CD4-positive, alpha-beta T cell treated with Interferon gamma for 1 hour (primary cell): Measurements from ENCODE around the gene PRAMEF12.
"Not testable (repeated sequence)": the region's sequence is repeated elsewhere in the genome, so short reads cannot be mapped to it uniquely, and the experiment has no call there.

ENCODE experiments used
- DNase-seq: peaks from one replicate; pipeline ENCODE4 v3.0.0-alpha.2; 2020

PRAMEF12 gene

GRCh38 chr1:12773438-12773837 is at the start of gene PRAMEF12:
Gene PRAMEF12, plus strand, starts transcription at chr1:12773738. Its CDS starts 1,130 bp downstream, at chr1:12774868.
- DNase-seq: no peak

DNA sequence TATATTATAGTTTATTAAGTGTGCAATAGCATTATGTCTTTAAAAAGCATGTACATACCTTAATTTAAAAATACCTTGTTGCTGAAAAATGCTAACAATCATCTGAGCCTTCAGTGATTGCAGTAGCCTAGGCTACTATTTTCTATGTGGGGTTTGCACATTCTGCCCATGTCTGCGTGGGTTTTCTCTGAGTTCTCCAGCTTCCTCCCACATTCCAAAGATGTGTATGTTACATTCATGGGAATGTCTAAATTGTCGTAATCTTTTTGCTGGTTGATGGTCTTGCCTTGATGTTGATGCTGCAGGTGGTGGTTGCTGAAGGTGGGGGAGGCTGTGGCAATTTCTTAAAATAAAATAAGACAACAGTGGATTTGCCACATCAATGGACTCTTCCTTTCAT is 45.1 kb upstream of the PRAMEF12 start:
- DNase-seq: no peak

GRCh38 chr1:12730156-12730555 is 43.4 kb upstream of the PRAMEF12 start:
- DNase-seq: no peak

DNA sequence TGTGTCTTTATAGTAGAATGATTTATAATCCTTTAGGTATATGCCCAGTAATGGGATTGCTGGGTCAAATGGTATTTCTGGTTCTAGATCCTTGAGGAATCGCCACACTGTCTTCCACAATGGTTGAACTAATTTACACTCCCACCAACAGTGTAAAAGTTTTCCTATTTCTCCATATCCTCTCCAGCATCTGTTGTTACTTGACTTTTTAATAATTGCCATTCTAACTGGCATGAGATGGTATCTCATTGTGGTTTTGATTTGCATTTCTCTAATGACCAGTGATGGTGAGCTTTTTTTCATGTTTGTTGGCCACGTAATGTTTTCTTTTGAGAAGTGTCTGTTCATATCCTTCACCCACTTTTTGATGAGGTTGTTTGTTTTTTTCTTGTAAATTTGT is 42.5 kb upstream of the PRAMEF12 start:
- DNase-seq: not testable (repeated sequence)

DNA sequence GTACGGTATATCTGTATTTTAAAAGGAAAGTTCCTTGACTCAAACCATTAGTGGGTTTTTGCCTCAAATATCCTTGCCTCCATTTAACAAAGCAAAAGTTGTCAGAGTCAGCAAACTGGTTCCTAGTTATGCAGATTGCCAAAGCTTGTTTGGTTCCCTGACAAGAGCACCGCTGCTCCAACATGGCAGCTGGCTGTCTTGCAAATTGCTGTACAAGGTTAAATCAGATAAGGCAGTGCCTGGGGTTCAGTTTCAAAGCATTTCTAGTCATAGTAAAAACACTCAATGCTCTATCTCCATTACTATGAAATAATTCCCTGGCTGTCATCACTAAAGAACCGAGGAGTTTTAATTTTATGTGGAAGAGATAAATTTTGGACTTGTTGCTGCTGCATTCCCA is 38.9 kb upstream of the PRAMEF12 start:
- no peak for DNase-seq

DNA sequence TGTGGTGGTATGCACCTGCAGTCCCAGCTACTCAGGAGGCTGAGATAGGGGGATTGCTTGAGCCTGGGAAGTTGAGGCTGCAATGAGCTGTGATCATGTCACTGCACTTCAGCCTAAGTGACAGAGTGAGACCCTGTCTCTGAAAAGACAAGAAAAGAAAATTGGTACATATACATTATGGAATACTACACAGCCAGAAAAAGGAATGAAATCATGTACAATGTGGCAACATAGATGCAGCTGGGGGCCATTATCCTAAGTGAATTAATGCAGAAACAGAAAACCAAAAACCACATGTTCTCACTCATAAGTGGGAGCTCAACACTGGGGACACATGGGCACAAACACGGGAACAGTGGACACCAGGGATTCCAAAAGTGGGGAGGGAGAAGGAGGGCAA is 34.6 kb upstream of the PRAMEF12 start:
- DNase-seq: no peak

DNA sequence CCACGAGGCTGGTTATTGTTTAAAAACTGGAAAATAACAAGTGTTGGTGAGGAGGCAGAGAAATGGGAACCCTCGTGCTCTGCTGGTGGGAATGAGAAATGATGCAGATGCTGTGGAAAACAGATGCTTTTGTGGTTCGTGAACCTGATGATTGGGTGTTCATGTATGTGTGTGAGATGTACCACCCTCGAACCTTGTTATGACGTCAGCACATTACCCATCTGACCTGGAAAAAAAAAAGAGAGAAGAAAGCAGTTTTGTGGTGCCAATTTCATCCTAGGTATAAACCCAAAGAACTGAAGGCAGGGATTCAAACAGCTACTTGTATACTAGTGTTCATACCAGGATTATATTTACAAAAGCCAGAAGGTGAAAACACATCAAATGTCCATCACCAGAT is 33.9 kb upstream of the PRAMEF12 start:
- no peak for DNase-seq

DNA sequence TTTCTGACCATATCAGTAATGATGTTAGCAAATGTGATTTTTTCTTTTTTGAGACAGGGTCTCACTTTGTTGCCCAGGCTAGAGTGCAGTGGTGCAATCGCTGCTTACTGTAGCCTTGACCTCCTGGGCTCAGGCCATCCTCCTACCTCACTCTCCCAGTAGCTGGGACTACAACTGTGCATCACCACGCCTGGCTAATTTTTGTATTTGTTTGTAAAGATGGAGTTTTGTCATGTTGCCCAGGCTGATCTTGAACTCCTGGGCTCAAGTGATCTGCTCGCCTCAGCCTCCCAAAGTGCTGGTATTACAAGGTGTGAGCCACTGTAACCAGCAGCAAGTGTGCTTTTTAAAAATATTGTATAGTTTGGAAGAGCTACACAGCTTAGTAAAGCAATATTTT is 31.6 kb upstream of the PRAMEF12 start:
- DNase-seq: no peak

DNA sequence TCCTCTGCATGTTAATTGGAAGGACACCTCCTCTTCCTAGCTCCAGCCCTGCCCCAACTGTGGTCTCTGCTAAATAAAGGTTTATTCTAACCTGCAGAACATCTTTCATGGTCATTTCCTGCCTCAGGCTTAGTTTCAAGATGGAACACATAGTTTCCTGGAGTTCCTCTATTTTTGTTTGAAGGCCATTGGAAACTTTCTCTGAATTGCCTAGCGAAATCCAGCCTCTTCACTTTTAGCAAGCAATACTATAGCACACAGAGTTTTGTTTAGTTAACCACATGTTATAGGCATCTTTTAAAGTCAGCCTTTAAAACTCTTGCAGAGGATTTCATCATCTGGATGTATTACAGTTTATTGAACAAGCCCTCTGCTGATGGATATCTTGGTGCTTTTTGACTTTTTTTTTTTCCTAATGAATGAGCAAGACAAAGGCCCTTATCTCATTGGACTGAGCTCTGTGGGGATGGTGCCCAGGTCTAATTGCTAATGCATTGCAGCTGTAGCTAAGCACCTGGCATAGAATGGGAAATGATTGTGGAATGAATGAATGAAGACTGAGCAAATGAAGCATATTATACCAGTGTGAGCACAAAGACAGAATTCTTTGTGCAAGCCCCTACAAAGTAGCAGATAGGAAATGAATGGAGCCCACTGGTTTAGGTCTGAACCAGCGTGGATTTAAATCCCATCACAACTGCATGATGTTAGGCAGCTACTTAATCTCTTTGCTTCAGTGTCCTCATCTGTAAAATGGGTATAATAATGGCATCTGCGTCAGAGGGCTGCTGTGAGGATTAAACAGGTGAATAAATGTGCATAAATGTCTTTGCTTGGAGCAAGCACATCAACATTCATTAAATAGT is 28.2 kb upstream of the PRAMEF12 start:
- DNase-seq: no peak

DNA sequence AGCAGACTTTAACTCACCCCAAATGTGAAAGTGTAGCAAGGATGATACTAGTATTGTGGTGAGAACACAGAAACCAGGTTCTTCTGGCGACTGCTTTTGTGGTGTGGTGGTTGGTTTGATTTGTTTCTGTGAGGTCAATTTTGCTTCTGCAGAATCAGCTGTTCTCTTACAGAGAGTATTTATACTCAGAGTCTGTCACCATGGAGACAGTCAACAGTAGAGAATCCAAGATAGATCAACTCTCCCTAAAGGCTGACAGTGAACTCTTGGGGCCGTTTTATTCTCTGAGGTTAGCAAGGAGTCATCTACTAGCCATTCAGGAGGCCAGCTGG is 27.6 kb upstream of the PRAMEF12 start, which contains the start of gene CFAP107:
CFAP107 (plus strand) TSS at position 209 of the 332 bp plus-strand sequence. CDS start 231 bp downstream, outside the sequence.
- no peak for DNase-seq

DNA sequence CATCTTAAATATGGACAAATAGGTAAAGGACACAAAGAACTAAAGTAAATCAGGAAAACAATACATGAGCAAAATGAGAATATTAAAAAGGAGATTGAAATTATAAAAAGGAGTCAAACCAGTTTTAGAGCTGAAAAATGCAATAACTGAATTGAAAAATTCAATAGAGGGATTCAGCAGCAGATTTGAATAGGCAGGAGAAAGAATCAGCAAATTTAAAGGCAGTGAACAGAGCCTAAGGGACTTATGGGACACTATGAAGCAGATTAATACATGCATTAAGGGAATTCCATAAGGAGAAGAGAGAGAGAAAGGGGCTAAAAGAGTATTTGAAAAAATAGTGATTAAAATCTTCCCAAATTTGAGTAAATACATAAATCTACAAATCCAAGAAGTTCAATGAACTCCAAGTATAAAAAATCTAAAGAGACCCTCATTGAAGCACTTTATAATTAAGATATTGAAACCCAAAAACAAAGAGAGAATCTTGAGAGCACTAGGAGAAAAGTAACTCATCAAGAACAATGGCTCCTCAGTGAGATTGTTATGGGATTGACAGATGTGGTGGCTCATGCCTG is 24.7 kb upstream of the PRAMEF12 start:
- no peak for DNase-seq

GRCh38 chr1:12754738-12755137 is 18.8 kb upstream of the PRAMEF12 start:
- no peak for DNase-seq

DNA sequence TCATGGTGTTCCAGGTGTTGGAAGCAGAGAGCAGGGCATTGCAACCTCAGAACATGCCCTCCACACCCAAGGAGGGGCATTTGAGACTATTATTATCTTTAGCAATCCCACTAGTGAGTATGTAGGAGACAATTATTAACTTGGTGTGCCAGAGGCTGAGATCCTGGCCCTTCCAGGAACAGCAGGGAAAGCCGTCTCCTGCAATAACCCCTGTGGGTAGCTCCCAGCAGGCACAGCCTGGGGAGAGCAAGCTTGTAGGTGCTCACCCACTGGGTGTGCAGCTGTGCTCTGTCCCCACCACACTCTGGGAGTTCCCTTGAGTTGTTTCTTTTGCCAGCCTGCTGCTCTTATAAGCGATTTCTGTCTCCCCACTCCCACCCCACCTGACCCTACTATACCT is 17.3 kb upstream of the PRAMEF12 start:
- no peak for DNase-seq

GRCh38 chr1:12756768-12757413 is 16.6 kb upstream of the PRAMEF12 start:
- no peak for DNase-seq

GRCh38 chr1:12757836-12758235 is 15.7 kb upstream of the PRAMEF12 start:
- DNase-seq: no peak

DNA sequence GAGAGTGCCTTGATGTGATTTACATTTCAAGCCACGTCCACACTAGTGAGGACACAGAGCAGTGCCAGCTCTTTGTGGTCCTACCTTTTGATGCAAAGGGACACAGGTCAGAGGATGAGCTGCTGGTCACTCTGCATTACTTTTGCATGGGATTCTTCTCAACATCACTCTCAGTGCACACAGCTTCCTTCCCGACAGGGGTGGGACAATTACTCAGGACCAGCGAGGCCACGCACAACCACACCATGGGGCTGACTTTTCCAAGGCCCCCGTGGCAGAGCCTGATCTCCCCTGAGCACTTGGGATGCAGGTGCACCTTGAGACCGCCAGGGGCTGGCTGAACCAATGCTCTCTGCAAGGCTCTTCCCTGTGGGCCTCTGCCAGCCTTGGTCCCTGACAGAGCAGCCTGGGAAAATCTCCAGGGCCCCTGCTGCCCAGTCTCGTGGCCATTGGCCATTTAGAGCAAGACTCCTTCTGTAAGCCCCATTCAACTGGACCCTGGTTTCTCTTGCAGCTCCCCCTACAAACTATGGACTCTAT is 13.2 kb upstream of the PRAMEF12 start:
- DNase-seq: no peak

DNA sequence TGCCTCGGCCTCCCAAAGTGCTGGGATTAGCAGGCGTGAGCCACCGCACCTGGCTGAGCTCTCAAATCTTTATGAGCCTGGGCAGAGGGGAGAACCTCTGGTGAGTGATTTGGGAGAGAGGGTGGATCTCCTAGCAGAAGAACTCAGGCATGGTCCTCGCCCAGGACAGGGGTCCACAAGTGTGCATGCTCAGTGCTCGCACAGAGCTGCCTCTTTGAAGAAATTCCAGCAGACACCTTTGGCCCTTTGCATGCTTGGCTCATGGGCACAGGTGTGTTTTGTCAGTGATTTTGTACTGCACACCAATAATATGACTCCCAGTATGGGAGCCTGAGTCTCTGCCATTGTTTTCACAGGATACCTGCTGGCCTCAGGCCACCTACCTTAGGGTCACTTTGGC is 11.8 kb upstream of the PRAMEF12 start:
- no peak for DNase-seq

DNA sequence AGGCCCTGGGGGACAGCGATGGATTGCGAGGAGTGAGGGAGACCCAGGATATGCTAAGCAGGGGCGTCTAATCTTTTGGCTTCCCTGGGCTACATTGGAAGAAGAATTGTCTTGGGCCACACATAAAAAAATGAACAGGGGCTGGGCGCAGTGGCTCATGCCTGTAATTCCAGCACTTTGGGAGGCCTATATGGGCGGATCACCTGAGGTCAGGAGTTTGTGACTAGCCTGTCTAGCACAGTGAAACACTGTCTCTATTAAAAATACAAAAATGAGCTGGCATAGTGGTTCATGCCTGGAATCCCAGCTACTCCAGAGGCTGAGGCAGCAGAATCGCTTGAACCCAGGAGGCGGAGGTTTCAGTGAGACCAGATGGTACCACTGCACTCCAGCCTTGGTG is 10.8 kb upstream of the PRAMEF12 start:
- no peak for DNase-seq

DNA sequence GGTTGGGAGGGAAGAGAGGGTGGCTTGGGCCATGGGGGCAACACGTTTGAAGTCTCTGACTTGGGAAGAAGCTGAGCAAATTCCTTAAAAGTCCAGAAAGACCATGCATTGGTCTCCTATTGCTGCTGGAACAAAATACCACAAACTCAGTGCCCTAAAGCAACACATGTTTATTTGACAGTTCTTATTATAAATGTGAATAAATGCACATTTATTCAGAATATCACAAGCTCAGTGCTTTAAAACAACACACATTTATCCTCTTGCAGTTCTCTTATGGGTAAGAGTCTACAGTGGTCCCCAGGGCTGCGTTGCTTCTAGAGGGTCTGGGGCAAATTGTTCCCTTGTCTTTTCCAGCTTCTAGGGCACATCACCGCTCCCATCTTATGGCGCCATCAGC is 10.1 kb upstream of the PRAMEF12 start:
- no peak for DNase-seq

GRCh38 chr1:12764016-12764415 is 9.5 kb upstream of the PRAMEF12 start:
- no peak for DNase-seq

GRCh38 chr1:12769031-12769430 is 4.5 kb upstream of the PRAMEF12 start:
- DNase-seq: no peak

DNA sequence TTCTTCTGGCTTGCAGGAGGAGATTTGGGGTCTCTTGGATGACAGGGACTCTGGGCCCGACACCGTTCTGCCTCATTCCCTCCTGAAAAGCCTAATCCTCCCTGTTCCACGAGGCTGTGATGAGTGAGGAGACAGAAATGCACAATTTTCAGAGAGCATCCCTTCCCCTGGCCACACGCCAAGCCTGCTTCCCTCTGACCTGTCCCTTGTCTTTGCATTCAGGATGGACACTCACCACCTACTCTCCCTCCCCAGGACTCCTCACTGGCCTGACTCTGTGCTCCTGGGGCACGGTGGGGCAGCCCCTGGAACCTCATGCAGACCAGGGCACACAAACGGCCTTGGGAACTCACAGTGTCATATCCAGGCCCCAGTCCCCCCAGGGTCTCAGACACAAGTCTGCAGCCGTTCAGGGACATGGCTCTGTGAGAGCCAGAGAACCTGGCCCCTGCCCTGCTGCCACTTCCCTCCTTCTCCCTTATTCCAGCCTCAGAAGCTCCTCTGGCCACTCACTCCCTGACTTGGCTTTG is 3.5 kb upstream of the PRAMEF12 start:
- DNase-seq: no peak

DNA sequence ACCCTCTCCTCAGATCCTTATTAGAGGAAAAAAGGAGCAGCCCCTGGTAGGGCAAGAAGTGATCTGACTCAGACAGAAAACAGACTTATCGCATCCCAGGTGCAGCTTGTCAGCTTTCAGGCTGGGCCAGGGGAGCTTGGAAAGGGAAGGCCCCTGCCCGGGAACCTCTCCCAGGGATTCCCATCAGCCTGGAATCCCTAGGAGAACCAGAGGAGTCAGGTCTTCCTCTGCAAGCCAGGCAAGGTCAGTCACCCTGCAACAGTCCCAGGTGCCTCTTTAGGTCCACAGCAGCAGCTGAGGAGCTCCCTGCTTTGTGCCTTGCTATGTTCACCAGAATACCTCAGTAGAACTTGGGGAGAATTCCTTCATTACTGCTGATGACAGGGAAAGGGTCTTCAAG is 2.9 kb upstream of the PRAMEF12 start:
- DNase-seq: no peak

DNA sequence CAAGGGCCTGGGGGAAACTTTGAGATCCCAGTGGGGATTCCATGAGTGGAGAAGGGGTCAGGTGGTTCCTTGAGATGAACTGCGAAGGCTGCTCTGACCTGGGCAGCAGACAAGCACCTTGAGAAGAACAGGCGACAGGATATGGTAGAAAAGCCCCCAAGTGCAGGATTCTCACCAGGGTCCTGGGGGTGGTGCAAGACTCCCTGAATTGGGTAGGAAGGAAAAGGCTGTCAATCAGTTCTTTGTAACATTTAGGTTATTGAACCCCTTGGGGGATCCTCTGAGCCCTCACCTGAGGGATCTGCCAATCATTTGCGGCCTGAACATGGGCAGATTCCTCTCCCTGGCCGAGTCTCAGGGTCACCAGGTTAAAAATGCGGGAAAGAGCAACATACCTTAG is 2.4 kb upstream of the PRAMEF12 start:
- no peak for DNase-seq
